A673 (cell line): ENCODE measurements around the gene VASH2.

Experiments used
- EZH2 ChIP-seq: fragments of 200-600 bp; sonication (generic); IDR thresholded peaks from 2 replicates; pipeline ENCODE4 v1.6.1; 2017; ENCODE audit warnings: borderline replicate concordance, low read depth, mild to moderate bottlenecking, mixed read lengths, antibody characterized with exemption, low read length; ENCODE audit not compliant: poor library complexity, severe bottlenecking
- TF ChIP-seq, protein P1 (sequence below): fragments of 300-800, 200-600 bp; sonication (generic); conservative IDR thresholded peaks from 2 replicates; pipeline ENCODE4 v1.5.1; 2017; ENCODE audit warnings: low read depth, mild to moderate bottlenecking, antibody characterized with exemption, low read length, moderate library complexity, mixed read lengths

DNA sequence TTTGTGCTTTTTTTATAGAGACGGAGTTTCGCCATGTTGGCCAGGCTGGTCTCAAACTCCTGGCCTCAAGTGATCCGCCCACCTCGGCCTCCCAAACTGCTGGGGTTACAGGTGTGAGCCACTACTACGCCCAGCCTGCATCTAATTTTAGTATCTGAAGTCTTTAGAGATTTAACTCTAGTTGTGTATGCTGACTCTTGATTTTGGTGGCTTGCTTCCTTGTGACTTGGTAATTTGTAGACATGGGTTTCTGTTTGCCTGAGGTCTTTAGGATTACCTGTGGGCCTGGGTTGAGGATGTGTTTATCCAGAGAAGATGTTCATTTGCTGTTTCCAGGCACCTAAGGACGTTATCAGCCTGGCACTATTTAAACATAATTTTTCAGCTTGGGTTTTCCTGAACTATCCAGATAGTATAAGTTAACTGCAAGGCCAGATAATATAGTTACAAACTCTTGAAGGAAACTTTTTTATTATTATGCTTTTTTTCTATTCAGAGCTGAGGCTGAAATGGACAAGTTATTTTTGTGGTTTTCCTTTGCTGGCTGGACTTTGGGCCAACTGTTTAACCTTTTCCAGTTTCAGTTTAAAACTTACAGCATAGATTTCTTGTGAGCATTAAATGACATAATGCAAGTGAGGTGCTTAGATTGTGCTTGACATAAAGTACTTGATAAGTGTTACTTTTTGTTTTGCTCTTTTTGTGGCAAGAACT is 7.5 kb upstream of the VASH2 start:
- TF ChIP-seq, protein P1, sequence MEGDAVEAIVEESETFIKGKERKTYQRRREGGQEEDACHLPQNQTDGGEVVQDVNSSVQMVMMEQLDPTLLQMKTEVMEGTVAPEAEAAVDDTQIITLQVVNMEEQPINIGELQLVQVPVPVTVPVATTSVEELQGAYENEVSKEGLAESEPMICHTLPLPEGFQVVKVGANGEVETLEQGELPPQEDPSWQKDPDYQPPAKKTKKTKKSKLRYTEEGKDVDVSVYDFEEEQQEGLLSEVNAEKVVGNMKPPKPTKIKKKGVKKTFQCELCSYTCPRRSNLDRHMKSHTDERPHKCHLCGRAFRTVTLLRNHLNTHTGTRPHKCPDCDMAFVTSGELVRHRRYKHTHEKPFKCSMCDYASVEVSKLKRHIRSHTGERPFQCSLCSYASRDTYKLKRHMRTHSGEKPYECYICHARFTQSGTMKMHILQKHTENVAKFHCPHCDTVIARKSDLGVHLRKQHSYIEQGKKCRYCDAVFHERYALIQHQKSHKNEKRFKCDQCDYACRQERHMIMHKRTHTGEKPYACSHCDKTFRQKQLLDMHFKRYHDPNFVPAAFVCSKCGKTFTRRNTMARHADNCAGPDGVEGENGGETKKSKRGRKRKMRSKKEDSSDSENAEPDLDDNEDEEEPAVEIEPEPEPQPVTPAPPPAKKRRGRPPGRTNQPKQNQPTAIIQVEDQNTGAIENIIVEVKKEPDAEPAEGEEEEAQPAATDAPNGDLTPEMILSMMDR, result no peak
- no peak for TF ChIP-seq EZH2
